22Rv1 (cell line): ENCODE results near the gene COTL1.

Experiments
- ZFX ChIP-seq: fragments of 450-650 bp; IDR thresholded peaks from 2 replicates; pipeline ENCODE4 v1.6.1; 2017; ENCODE audit warnings: antibody characterized with exemption, borderline replicate concordance
- TF ChIP-seq, protein P1 (sequence below): fragments of 450-650 bp; IDR thresholded peaks from 2 replicates; pipeline ENCODE4 v1.5.1; 2017; ENCODE audit warnings: mild to moderate bottlenecking

DNA sequence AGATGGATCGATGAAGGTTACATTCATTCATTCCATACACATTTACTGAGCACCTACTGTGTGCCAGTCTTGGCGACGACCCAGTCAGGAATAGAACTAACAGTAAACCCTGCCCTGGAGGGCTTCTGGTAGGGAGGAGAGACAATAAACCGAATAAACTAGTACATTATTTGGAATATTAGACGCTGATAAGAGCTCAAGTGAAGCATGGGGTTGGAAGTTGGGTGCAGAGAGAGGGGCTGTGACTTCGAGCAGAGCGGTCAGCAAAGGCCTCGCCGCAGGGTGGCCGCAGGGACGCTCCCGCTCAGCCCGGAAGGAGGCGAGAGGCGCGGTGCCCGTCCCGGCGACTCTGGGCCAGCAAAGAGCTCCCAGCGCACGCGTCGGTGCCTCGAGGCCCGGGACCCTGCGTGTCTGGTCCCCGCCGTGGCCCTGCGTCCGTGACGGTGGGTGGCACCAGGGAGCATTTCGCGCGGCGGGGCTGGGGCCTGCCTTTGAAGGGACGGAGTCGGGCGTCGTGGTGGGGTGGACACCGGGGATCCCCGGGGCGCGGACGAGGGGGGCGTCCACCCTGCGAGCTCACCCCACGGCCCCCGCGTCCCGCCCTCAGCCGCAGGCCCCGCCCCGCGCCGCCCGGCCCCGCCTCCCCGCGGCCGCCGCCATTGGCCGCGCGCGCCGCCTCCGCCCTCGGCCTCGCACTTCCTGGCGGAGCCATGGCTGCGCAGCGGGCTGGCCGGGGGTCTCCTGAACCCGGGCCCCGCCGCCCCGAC is 30.1 kb upstream of the COTL1 start, which contains the start of gene KLHL36:
- TF ChIP-seq, protein P1, sequence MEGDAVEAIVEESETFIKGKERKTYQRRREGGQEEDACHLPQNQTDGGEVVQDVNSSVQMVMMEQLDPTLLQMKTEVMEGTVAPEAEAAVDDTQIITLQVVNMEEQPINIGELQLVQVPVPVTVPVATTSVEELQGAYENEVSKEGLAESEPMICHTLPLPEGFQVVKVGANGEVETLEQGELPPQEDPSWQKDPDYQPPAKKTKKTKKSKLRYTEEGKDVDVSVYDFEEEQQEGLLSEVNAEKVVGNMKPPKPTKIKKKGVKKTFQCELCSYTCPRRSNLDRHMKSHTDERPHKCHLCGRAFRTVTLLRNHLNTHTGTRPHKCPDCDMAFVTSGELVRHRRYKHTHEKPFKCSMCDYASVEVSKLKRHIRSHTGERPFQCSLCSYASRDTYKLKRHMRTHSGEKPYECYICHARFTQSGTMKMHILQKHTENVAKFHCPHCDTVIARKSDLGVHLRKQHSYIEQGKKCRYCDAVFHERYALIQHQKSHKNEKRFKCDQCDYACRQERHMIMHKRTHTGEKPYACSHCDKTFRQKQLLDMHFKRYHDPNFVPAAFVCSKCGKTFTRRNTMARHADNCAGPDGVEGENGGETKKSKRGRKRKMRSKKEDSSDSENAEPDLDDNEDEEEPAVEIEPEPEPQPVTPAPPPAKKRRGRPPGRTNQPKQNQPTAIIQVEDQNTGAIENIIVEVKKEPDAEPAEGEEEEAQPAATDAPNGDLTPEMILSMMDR: peak; percentile 21
- no peak for TF ChIP-seq ZFX
